B cell (primary cell): Measurements from ENCODE around the gene DEFB119. TPM values are rescaled to one million over a fixed set of nuclear protein-coding genes. Genes with fewer than 3 reads are reported as not detected.

Source experiments
- ATAC-seq: fragments of 200-7000 bp; cut with Tn5 transposase; one replicate; pipeline ENCODE4 v1.10.0; 2021; ENCODE audit warnings: low read depth, mild to moderate bottlenecking, moderate number of reproducible peaks, moderate library complexity
- CTCF ChIA-PET: fragments of 350-600 bp; sonication (Branson Sonifier 250); formaldehyde crosslinking; loops from one replicate; lab custom pipeline; 2021; ENCODE audit warnings: antibody characterized with exemption, inconsistent platforms; lab: Charles Lee
- POLR2A ChIA-PET: fragments of 350-600 bp; sonication (Branson Sonifier 250); formaldehyde crosslinking; loops from one replicate; lab custom pipeline; 2021; ENCODE audit warnings: antibody characterized with exemption; lab: Charles Lee
- DNase-seq: peaks from one replicate; pipeline ENCODE4 v3.0.0; 2013
- H2AFZ ChIP-seq: 2 replicates; pipeline ENCODE4 v1.6.1; 2012; ENCODE audit warnings: mild to moderate bottlenecking, low read depth, low read length; ENCODE audit not compliant: insufficient read depth, poor library complexity, severe bottlenecking
- H3K27ac ChIP-seq, 2 donors: 1 replicate in 1 of 2; 2 replicates in 1 of 2; pipeline ENCODE4 v1.5.1; 2012 to 2013; ENCODE audit warnings: low read length in 2 of 2, mild to moderate bottlenecking in 2 of 2, moderate library complexity in 1 of 2
- H3K27me3 ChIP-seq, 4 experiments: fragments of 200-600 bp in 1 of 4; sonication (generic) in 1 of 4; replicated peaks in 1 of 4; 1 replicate in 2 of 4; 2 replicates in 2 of 4; pipeline versions ENCODE4 v1.6.1 to v1.7.0; 2013 to 2016; ENCODE audit warnings: low read length in 3 of 4, mild to moderate bottlenecking in 2 of 4, mixed read lengths in 1 of 4, moderate library complexity in 1 of 4; ENCODE audit not compliant: insufficient read depth in 4 of 4, control insufficient read depth in 3 of 4; ENCODE audit errors: control extremely low read depth in 1 of 4
- H3K36me3 ChIP-seq, 2 experiments: replicated peaks in 1 of 2; 1 replicate in 1 of 2; 2 replicates in 1 of 2; pipeline versions ENCODE4 v1.6.1 to v1.7.1; 2013; ENCODE audit warnings: low read length in 1 of 2; ENCODE audit not compliant: insufficient read depth in 2 of 2, control insufficient read depth in 1 of 2; ENCODE audit errors: control extremely low read depth in 1 of 2, extremely low read depth in 1 of 2
- H3K4me1 ChIP-seq, 2 donors: fragments of 200-600 bp in 1 of 2; sonication (generic) in 1 of 2; 1 replicate in 1 of 2; 2 replicates in 1 of 2; pipeline versions ENCODE4 v1.5.1 to v1.6.1; 2013 to 2017; ENCODE audit warnings: low read length in 2 of 2; ENCODE audit not compliant: control insufficient read depth in 2 of 2, insufficient read depth in 2 of 2
- H3K4me2 ChIP-seq: replicated peaks from 2 replicates; pipeline ENCODE3; 2012; ENCODE audit warnings: mild to moderate bottlenecking, low read depth, low read length; ENCODE audit not compliant: poor library complexity, severe bottlenecking
- H3K4me3 ChIP-seq, 5 experiments: fragments of 200-600 bp in 1 of 5; sonication (generic) in 1 of 5; 1 replicate in 3 of 5; 2 replicates in 2 of 5; pipeline versions ENCODE4 v1.5.1 to v1.7.0; 2011 to 2016; ENCODE audit warnings: low read length in 4 of 5, mild to moderate bottlenecking in 4 of 5, low read depth in 2 of 5, control low read depth in 1 of 5, moderate library complexity in 1 of 5; ENCODE audit not compliant: insufficient read depth in 1 of 5; ENCODE audit errors: control extremely low read depth in 1 of 5, extremely low read depth in 1 of 5
- H3K79me2 ChIP-seq: fragments of 200-600 bp; sonication (generic); one replicate; pipeline ENCODE4 v1.6.0; 2016; ENCODE audit warnings: low read length; ENCODE audit not compliant: control insufficient read depth, insufficient read depth
- H3K9ac ChIP-seq: fragments of 200-600 bp; sonication (generic); 2 replicates; pipeline ENCODE4 v1.6.1; 2017; ENCODE audit warnings: mild to moderate bottlenecking, low read length, moderate library complexity
- H3K9me3 ChIP-seq, 3 donors: one replicate each; pipeline versions ENCODE4 v1.6.1 to v1.7.1; 2013; ENCODE audit warnings: low read length in 2 of 3; ENCODE audit not compliant: control insufficient read depth in 2 of 3, insufficient read depth in 1 of 3; ENCODE audit errors: control extremely low read depth in 1 of 3
- H4K20me1 ChIP-seq: 2 replicates; pipeline ENCODE4 v1.6.0; 2012; ENCODE audit warnings: mild to moderate bottlenecking, low read length; ENCODE audit not compliant: insufficient read depth, control insufficient read depth, poor library complexity, severe bottlenecking
- H3K27ac Mint-ChIP-seq: one replicate; pipeline ENCODE4 v1.8.0; 2021; ENCODE audit warnings: mixed read lengths
- H3K27me3 Mint-ChIP-seq: one replicate; pipeline ENCODE4 v1.8.0; 2021; ENCODE audit warnings: mixed read lengths
- H3K4me1 Mint-ChIP-seq: one replicate; pipeline ENCODE4 v1.8.0; 2021; ENCODE audit warnings: mixed read lengths
- H3K4me3 Mint-ChIP-seq: one replicate; pipeline ENCODE4 v1.8.0; 2021; ENCODE audit warnings: mixed read lengths
- H3K9me3 Mint-ChIP-seq: one replicate; pipeline ENCODE4 v1.8.0; 2022; ENCODE audit warnings: mixed read lengths; ENCODE audit not compliant: insufficient read depth
- EZH2 ChIP-seq: IDR thresholded peaks from 2 replicates; pipeline ENCODE4 v1.6.1; 2012; ENCODE audit warnings: borderline replicate concordance, low read depth, mild to moderate bottlenecking, moderate library complexity, low read length; ENCODE audit not compliant: insufficient read depth, poor library complexity, severe bottlenecking
- WGBS: methylation state at CpG from one replicate; pipeline ENCODE4 v1.1.5; 2013; ENCODE audit warnings: missing lambda C conversion rate; ENCODE audit not compliant: insufficient coverage; 5-methylcytosine and 5-hydroxymethylcytosine counted together
- intact Hi-C: fragments of 100-400 bp; cut with micrococcal nuclease; formaldehyde crosslinking; loops from one replicate; pipeline ENCODE4 v1.10.0; 2022
- polyA plus RNA-seq: library from polyadenylated mRNA; depleted of rRNA; stranded (reverse); fragments of >200 nt; gene quantifications from 2 replicates; pipeline ENCODE4 v1.2.3, GENCODE V29; 2012
- total RNA-seq, 2 donors: library from RNA; stranded (reverse); fragments of 120-200 nt in 1 of 2; gene quantifications; 1 replicate in 1 of 2; 2 replicates in 1 of 2; pipeline versions ENCODE4 v1.2.3 to v1.2.4, GENCODE V29; 2013 to 2022
- TF ChIP-seq, protein P1 (sequence below): fragments of 200-600 bp; IDR thresholded peaks from one replicate; pipeline ENCODE4 v1.8.0; 2022; ENCODE audit warnings: antibody characterized with exemption, mild to moderate bottlenecking

The DEFB119 gene
- total and polyA plus RNA-seq, 2 donors (not counting 1 experiment from before 2014, with no cell fraction given): not detected

GRCh38 chr20:31363295-31363694, 27.1 kb downstream of the DEFB119 start:
- no peak for DNase-seq
- no peaks in the 10 kb centered on the region for H3K4me1 ChIP-seq
- H3K9me3 ChIP-seq: peaks cover 0 to 16% (median 4%) of the 10 kb centered on the region in 3 donors
- ATAC-seq: no peak
- H3K27ac ChIP-seq: no peak overlapping the region
- Mint-ChIP-seq H3K4me3 (no peak overlapping the region), H3K4me1 (no peaks in the 10 kb centered on the region), H3K27me3 (peaks cover 3% of the 10 kb centered on the region), H3K9me3 (peaks cover 2% of the 10 kb centered on the region), H3K27ac (no peak overlapping the region)
- H3K4me2 ChIP-seq: no peak overlapping the region
- intact Hi-C loops: no loop called here
- H3K9ac ChIP-seq: no peak overlapping the region
- H3K36me3 ChIP-seq: no peaks in the 10 kb centered on the region
- CTCF ChIA-PET: no interaction called here
- H3K27me3 ChIP-seq: no peaks in the 10 kb centered on the region
- H2AFZ ChIP-seq: no peak overlapping the region
- no peak for TF ChIP-seq EZH2
- TF ChIP-seq, protein P1, sequence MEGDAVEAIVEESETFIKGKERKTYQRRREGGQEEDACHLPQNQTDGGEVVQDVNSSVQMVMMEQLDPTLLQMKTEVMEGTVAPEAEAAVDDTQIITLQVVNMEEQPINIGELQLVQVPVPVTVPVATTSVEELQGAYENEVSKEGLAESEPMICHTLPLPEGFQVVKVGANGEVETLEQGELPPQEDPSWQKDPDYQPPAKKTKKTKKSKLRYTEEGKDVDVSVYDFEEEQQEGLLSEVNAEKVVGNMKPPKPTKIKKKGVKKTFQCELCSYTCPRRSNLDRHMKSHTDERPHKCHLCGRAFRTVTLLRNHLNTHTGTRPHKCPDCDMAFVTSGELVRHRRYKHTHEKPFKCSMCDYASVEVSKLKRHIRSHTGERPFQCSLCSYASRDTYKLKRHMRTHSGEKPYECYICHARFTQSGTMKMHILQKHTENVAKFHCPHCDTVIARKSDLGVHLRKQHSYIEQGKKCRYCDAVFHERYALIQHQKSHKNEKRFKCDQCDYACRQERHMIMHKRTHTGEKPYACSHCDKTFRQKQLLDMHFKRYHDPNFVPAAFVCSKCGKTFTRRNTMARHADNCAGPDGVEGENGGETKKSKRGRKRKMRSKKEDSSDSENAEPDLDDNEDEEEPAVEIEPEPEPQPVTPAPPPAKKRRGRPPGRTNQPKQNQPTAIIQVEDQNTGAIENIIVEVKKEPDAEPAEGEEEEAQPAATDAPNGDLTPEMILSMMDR: no peak
- H4K20me1 ChIP-seq: no peaks in the 10 kb centered on the region
- POLR2A ChIA-PET: no interaction called here
- H3K4me3 ChIP-seq: no peak overlapping the region
- WGBS: no CpG with 5 or more reads among the region's 4 CpGs
- H3K79me2 ChIP-seq: no peaks in the 10 kb centered on the region

DNA sequence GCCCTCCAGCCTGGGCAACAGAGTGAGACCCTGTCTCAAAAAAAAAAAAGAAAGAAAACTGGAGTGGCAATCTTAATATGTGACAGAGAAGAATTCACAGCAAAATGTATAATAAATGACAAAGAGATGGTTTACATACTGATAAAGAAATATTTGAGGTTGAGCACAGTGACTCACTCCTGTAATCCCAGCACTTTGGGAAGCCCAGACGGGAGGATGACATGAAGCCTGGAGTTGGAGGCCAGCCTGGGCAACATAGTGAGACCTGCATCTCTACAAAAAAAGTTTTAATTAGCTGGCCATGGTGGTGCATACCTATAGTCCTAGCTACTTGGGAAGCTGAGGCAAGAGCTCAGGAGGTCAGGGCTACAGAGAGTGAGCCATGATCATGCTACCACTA, 34.4 kb downstream of the DEFB119 start:
- no peak overlapping the region for H3K27ac Mint-ChIP-seq
- peaks cover 3% of the 10 kb centered on the region for H3K27me3 Mint-ChIP-seq
- Histone ChIP-seq H4K20me1 (no peaks in the 10 kb centered on the region), H3K4me2 (no peak overlapping the region), H3K27me3 (no peaks in the 10 kb centered on the region), H3K9me3 (no peaks in the 10 kb centered on the region), H3K4me1 (no peaks in the 10 kb centered on the region), H3K9ac (no peak overlapping the region), H2AFZ (no peak overlapping the region), H3K36me3 (no peaks in the 10 kb centered on the region), H3K4me3 (no peak overlapping the region), H3K79me2 (no peaks in the 10 kb centered on the region), H3K27ac (no peak overlapping the region)
- H3K4me1 Mint-ChIP-seq: no peaks in the 10 kb centered on the region
- no peak for DNase-seq
- CTCF ChIA-PET: interaction anchor here (0.5 kb wide), 1 partner anchor 28 kb away, joined by 3 read pairs; no protein-coding TSS in a partner anchor
- no peak for ATAC-seq
- H3K9me3 Mint-ChIP-seq: no peaks in the 10 kb centered on the region
- no peak for TF ChIP-seq EZH2
- TF ChIP-seq, protein P1: no peak
- POLR2A ChIA-PET: no interaction called here
- no peak overlapping the region for H3K4me3 Mint-ChIP-seq
- intact Hi-C loops: no loop called here
- WGBS: no CpG with 5 or more reads among the region's 1 CpG
